H7 (cell line): Measurements from ENCODE around the gene GULP1. TPM values are rescaled to one million over a fixed set of nuclear protein-coding genes. Genes with fewer than 3 reads are reported as not detected.
"Not testable (repeated sequence)": the region's sequence is repeated elsewhere in the genome, so short reads cannot be mapped to it uniquely, and the experiment has no call there.

ENCODE experiments used
- DNase-seq: peaks from one replicate; pipeline ENCODE4 v3.0.0; 2012
- H3K27me3 ChIP-seq: 2 replicates; pipeline ENCODE4 v1.6.0; 2011; ENCODE audit warnings: mild to moderate bottlenecking, low read length; ENCODE audit not compliant: control insufficient read depth, insufficient read depth
- H3K36me3 ChIP-seq: replicated peaks from 2 replicates; pipeline ENCODE4 v1.5.1; 2011; ENCODE audit warnings: low read length; ENCODE audit not compliant: control insufficient read depth, insufficient read depth
- H3K4me3 ChIP-seq: 2 replicates; pipeline ENCODE4 v1.5.1; 2011; ENCODE audit warnings: low read depth, mild to moderate bottlenecking, control low read depth, low read length, moderate library complexity; ENCODE audit not compliant: insufficient read depth
- total RNA-seq: library from RNA; depleted of rRNA; stranded (reverse); fragments of >200 nt; shearing (Covaris generic); gene quantifications from 2 replicates; pipeline ENCODE4 v1.2.3, GENCODE V29; 2014

Gene GULP1
- total RNA-seq, 1 experiment from 2014 or later, result 49.4 TPM

DNA sequence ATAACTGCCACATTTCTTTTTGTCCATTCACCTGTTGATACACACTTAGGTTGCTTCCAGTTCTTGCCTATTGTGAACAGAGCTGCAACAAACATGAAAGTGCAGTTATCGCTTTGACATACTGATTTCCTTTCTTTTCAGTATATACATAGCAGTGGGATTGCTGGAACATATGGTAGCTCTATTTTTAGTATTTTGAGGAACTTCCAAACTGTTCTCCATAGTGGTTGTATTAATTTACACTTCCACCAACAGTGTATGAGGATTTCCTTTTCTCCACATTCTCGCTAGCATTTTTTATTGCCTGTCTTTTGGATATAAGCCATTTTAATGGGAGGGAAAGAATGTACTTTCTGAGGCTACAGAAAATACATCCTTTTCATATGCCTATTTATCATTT is 167.4 kb downstream of the GULP1 start:
- no peak overlapping the region for H3K4me3 ChIP-seq
- DNase-seq, result no peak
- no peaks in the 10 kb centered on the region for H3K27me3 ChIP-seq
- H3K36me3 ChIP-seq, result no peaks in the 10 kb centered on the region; the same call in 1 of the 2 replicates

DNA sequence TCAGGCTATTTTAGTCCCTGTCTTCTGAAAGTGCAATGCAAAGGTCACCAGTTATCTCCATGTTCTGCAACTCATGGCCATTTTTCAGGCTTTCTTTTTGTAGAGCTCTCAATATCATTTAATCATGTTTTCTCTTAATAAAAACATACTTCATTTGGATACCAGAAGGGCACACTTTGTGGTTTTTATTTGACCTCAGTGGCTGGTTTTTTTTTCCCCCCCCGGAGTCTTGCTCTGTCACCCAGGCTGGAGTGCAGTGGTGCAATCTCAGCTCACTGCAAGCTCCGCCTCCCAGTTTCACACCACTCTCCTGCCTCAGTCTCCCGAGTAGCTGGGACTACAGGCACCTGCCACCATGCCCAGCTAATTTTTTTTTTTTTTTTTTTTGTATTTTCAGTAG is 174.4 kb downstream of the GULP1 start:
- H3K36me3 ChIP-seq, DNase-seq, H3K4me3 ChIP-seq, H3K27me3 ChIP-seq: not testable (repeated sequence)

DNA sequence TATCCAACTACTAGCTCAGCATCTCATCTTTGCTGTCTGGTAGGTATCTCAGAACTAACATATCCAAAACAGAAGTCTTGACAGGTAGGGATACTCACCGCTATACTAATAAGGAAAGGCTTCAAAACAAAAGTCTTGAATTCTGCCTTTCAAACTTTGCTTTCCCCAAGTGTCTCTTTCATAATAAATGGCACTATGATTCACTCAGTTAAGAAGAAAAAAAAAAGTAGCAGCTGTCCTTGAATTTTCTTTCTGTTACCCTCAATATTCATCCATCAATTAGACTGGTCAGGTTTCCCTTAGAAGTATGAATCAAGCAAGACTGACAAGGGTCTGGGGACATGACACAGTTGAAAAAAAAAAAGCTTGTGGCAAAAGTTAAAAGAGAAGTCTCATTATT is 175.1 kb downstream of the GULP1 start:
- Histone ChIP-seq H3K4me3 (no peak overlapping the region), H3K27me3 (no peaks in the 10 kb centered on the region), H3K36me3 (no peaks in the 10 kb centered on the region)
- no peak for DNase-seq

DNA sequence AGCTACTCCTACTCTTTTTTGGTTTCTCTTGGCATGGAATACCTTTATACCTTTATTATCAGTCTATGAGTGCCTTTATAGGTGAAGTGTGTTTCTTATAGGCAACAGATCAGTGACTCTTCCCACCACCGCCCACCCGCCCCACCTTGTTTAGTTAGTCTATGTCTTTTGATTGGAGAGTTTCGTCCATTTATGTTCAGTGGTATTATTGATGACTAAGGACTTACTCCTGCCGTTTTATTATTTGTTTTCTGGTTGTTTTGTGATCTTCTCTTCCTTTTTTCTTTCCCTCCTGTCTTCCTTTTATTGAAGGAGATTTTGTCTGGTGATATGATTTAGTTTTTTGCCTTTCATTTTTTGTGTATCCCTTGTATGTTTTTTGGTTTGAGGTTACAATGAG is 179.5 kb downstream of the GULP1 start:
- Histone ChIP-seq H3K27me3 (no peaks in the 10 kb centered on the region), H3K4me3 (no peak overlapping the region), H3K36me3 (no peaks in the 10 kb centered on the region)
- DNase-seq, result no peak

DNA sequence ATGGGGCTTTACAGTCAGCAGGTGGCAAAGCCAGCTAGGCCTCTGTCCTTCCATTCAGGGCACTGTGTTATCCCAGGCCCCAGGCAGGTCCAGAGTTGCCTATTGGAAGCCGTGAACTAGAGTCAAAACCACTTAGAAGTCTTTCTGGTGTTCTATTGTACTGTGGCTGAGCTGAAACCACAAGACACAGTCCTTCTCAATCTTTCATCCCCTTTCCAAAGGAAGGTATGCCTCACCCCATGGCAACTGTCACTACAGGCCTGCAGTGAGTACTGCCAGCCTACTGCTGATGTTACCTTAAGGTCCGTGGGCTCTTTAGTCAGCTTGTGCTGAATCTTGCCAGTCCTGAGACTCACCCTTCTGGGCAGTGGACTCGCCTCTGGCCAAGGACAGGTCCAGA is 181.6 kb downstream of the GULP1 start:
- no peak overlapping the region for H3K4me3 ChIP-seq
- no peak for DNase-seq
- no peaks in the 10 kb centered on the region for H3K27me3 ChIP-seq
- no peaks in the 10 kb centered on the region for H3K36me3 ChIP-seq

DNA sequence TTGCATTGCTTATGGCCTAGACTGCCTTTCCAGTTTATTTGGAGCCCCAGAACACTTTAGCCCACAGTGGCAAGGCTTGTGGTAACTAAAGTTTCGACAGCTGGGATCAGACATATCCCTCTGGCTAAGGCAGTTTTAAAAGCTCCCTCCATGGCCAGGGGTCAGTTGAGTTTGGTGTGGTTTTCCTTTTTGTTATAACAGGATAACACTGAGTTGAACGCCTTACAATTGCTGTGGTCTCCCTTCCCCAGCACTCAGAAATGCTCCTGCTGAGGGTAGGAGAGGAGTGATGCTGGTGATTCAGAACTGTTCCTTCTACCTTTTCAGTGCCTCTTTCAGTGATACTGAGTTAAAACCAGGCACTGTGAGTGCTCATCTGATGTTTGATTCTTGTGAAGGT is 182.6 kb downstream of the GULP1 start:
- no peak overlapping the region for H3K4me3 ChIP-seq
- no peaks in the 10 kb centered on the region for H3K36me3 ChIP-seq
- H3K27me3 ChIP-seq, result no peaks in the 10 kb centered on the region
- DNase-seq, result no peak

DNA sequence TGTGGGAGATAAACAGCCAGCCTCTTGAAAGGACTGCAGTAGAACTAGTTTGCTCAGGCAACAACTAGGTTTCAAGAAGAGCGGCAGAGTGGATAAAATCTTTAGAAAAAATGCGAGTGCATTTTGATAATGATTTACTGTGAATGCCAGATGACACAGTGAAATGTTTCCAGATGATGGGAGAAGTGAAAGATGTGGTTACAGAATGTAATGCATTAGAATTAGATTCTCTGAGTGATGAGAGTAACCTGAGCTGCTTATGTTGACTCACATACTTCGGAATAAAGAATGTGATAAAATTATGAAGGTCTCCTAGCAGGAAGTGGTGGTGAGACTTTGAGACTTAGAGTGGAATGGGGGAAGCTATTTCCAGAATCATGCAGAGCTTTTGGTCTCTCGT is 184.3 kb downstream of the GULP1 start:
- no peak overlapping the region for H3K4me3 ChIP-seq
- H3K36me3 ChIP-seq, result no peaks in the 10 kb centered on the region
- no peaks in the 10 kb centered on the region for H3K27me3 ChIP-seq
- DNase-seq, result no peak

DNA sequence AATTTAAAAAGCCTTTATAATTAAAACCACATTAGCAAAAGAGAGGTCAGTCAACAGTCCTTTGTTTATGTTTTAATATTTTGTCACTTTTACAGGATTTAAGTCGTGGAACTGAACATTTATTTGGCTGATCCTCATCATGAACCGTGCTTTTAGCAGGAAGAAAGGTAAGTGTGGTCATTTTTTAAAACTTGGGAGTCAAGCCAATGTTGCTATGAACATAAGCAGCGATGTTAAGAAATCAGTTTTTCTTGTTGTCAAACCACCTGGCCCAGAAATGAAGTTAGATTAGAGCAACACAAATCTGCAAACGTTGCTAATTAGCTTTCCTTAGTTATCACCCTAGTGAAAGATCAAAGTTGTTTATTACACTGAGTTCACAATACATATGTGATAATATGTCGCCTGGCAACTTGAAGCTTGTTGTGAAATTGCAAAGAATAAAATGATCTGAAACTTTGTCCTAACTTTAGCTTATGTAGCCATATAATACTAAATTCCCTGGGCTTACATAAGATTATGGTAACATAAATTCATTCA is 186.0 kb downstream of the GULP1 start:
- H3K27me3 ChIP-seq, result no peaks in the 10 kb centered on the region
- no peaks in the 10 kb centered on the region; the same call in 1 of the 2 replicates for H3K36me3 ChIP-seq
- no peak overlapping the region for H3K4me3 ChIP-seq
- no peak for DNase-seq

DNA sequence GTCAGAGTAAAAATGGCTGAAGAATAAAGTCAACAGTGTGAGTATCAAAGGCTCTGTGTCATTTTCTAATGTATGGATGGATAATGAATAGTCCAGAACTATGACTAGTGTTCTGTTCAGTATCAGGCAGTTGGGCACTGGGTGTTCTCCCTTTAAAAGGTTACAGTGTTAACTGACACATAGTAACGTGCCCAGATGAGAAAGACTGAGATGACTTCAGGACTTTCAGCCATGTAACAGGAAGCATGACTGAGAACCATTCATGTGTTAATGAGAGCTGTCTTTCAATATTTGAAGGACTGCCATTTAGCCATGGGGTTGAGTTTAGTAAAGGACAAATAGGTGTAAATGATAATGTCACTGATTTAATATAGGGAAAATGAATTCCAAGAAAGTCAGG is 187.1 kb downstream of the GULP1 start:
- Histone ChIP-seq H3K4me3 (no peak overlapping the region), H3K27me3 (no peaks in the 10 kb centered on the region), H3K36me3 (no peaks in the 10 kb centered on the region; the same call in 1 of the 2 replicates)
- DNase-seq, result no peak

DNA sequence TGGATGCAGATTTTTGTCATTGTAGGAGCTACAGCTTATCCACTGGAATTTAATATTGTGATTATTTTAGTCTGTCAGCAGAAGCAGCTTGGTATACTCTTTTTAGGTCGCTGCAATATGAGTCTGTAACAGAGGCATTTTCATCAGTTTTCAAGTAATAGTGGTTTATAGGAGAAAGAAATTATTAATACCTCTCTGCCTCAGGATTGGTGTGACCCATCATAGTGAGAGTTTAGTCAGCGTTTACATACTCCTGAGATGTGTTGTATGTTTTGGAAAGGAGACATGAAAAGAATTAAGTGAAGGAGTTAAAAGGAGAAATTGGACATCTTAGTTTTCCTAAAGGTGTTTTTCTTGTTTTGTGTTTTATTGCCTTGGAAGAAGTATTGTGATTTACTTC is 189.8 kb downstream of the GULP1 start:
- no peaks in the 10 kb centered on the region; the same call in 1 of the 2 replicates for H3K36me3 ChIP-seq
- no peaks in the 10 kb centered on the region for H3K27me3 ChIP-seq
- no peak overlapping the region for H3K4me3 ChIP-seq
- no peak for DNase-seq

DNA sequence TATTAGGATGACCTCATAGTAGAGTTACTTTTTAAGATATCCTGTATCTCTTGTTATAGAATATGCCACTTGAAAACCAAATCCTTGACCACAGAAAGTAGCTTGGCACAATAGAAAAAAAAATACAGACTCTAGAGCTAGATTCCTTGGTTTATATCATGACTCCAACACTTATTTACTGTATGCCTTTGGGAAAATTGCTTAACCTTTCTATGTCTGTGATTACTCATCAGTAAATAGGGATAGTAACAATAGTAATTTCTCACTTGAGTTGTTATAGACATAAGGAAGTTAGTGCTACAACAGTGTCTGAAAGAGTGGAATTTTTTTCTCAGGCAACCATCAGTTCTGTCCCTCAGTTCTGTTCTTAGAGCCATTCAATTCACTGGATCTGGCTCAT is 193.8 kb downstream of the GULP1 start:
- Histone ChIP-seq H3K27me3 (no peaks in the 10 kb centered on the region), H3K4me3 (no peak overlapping the region), H3K36me3 (no peaks in the 10 kb centered on the region; the same call in 1 of the 2 replicates)
- DNase-seq, result no peak

DNA sequence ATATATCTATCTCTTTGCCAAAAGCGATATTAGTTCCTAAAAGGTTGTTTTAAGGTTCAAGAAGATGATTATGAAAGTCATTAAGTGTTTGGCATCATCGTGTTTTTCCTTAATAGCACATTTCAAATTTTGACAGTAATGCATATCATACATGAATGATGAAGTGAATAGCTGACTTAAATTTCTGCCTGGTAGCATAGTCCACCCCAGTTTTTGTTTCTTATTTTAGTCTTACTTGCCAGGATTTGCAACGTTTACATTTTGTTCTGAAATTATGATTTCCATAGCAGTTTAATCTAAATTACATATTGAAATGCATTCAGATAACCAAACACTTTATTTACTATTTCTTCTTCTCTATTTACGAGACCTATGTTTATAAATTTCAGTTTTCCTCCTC is 201.1 kb downstream of the GULP1 start:
- Histone ChIP-seq H3K27me3 (no peaks in the 10 kb centered on the region), H3K4me3 (no peak overlapping the region), H3K36me3 (no peaks in the 10 kb centered on the region)
- no peak for DNase-seq

DNA sequence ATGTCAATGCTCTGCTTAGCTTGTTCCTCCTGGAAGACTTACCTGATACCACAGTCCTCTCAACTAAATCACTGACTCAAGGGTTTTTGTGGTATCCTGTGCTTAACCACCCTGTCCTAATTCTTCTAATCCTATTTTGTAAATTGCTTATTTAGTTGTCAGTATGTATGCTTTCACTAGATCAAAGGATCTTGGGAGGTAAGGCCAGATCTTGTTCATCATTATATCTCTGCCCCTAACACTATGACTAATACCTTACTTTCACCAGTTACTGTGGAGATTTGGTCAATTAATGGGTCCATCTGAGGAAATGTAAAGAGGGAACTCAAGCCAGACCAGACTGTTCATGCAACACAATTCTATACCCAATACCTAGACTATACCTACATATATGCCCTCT is 203.2 kb downstream of the GULP1 start:
- Histone ChIP-seq H3K4me3 (no peak overlapping the region), H3K36me3 (no peaks in the 10 kb centered on the region; the same call in 1 of the 2 replicates), H3K27me3 (no peaks in the 10 kb centered on the region)
- no peak for DNase-seq

DNA sequence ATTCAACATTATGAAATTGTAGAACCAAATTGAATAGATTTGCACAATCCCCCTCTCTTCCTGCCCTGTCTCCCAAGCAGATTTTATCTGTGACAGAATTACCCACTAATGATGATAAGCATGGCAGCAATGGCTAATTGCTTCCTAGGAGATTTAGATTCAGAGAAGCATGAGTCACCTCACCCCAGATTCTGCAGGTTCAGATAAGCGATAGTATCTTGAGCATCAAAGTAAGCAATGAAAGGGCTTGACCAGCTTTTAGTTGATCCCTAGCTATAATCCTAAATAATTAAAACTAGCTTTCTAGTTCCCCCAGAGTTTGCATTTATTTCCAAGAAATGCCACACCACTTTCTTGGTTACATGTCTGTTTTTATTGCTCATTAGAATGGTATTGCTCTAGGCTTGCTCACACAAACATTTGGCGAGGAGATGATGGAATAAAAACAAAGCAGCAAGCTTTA is 204.3 kb downstream of the GULP1 start:
- H3K27me3 ChIP-seq, result no peaks in the 10 kb centered on the region
- no peaks in the 10 kb centered on the region; the same call in 1 of the 2 replicates for H3K36me3 ChIP-seq
- no peak for DNase-seq
- H3K4me3 ChIP-seq, result no peak overlapping the region

DNA sequence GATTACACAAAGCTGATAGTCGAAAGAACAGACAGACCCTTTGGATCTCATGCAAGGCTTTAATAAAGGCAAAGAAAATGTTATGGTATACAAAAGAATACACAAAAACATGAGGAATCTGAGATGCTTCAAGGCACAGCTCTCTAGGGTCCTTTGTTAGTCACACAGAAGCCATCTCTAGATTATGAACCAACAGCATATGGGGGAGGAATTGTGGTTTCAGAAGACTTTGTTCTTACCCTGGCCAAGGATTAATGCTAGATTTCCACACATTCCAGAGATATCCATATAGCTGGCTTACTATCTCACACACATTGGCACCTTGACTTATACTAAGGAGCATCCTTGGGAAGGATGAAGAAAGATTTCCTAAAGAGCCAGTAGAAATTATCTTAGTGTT is 206.1 kb downstream of the GULP1 start:
- Histone ChIP-seq H3K27me3 (no peaks in the 10 kb centered on the region), H3K4me3 (no peak overlapping the region), H3K36me3 (no peaks in the 10 kb centered on the region; the same call in 1 of the 2 replicates)
- DNase-seq, result no peak

DNA sequence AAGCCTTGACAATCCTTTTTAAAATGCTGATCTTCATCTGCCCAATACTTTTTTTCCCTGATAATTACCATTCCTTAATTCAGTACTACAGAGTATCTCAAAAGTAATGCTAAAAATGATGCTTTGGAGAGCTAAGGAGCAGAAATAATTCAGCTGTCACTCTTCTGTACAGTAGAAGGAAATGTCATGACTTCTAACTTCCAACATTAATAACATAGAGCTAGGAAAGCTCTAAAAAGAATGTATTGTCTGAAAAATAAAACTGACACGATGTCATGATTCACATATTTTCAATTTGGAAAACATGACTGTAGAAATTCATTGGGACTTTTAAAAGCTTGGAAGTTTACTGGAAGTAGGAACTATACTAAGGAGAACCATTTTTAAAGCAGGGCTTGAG is 212.3 kb downstream of the GULP1 start:
- DNase-seq, result no peak
- Histone ChIP-seq H3K36me3 (no peaks in the 10 kb centered on the region; the same call in 1 of the 2 replicates), H3K4me3 (no peak overlapping the region), H3K27me3 (no peaks in the 10 kb centered on the region)
